A549 (cell line): Measurements from ENCODE around the gene PCARE. TPM values are rescaled to one million over a fixed set of nuclear protein-coding genes. Genes with fewer than 3 reads are reported as not detected.

Experiments
- ATAC-seq, 2 experiments: fragments of 200-7000 bp in 1 of 2; fragments of >200 bp in 1 of 2; cut with Nextera tagmentation in 1 of 2; cut with Tn5 transposase in 1 of 2; 3 replicates each; pipeline versions ENCODE4 v1.8.0 to v1.9.1; 2018 to 2020; ENCODE audit warnings: mild to moderate bottlenecking in 1 of 2, moderate library complexity in 1 of 2
- CTCF ChIA-PET: fragments of 300-600 bp; sonication (Branson Sonifier 250); formaldehyde crosslinking; extraction: SDS; loops from one replicate; lab custom pipeline; 2021; ENCODE audit warnings: antibody characterized with exemption, inconsistent platforms; lab: Yijun Ruan, JAX
- POLR2A ChIA-PET: fragments of 350-600 bp; formaldehyde crosslinking; extraction: SDS; loops from one replicate; lab custom pipeline; 2021; ENCODE audit warnings: antibody characterized with exemption, inconsistent platforms; lab: Yijun Ruan, JAX
- DNase-seq, 2 experiments: peaks; one replicate each; pipeline versions ENCODE4 v3.0.0 to v3.0.0-alpha.2; 2011 to 2016; ENCODE audit warnings: low read depth in 1 of 2, low spot score in 1 of 2
- FAIRE-seq: peaks from 2 replicates; lab custom pipeline; 2011; peaks lifted over from hg19 to GRCh38; lab: Jason Lieb, UNC
- H3K27ac ChIP-seq, 2 experiments: fragments of >200 bp; sonication (Bioruptor Twin); formaldehyde crosslinking; 3 replicates each; pipeline ENCODE4 v1.5.1; 2016 to 2017
- H3K4me1 ChIP-seq: fragments of >200 bp; sonication (Bioruptor Twin); formaldehyde crosslinking; 3 replicates; pipeline ENCODE4 v1.6.1; 2016
- H3K4me2 ChIP-seq: fragments of >200 bp; sonication (Bioruptor Twin); formaldehyde crosslinking; 3 replicates; pipeline ENCODE4 v1.6.1; 2016
- H3K4me3 ChIP-seq: fragments of >200 bp; sonication (Bioruptor Twin); formaldehyde crosslinking; 3 replicates; pipeline ENCODE4 v1.5.1; 2016
- H3K9me3 ChIP-seq: fragments of >200 bp; sonication (Bioruptor Twin); formaldehyde crosslinking; 3 replicates; pipeline ENCODE4 v1.6.1; 2016
- CBX8 ChIP-seq: fragments of 200-600 bp; sonication (generic); IDR thresholded peaks from 2 replicates; pipeline ENCODE4 v1.6.1; 2016
- EP300 ChIP-seq, 2 experiments: fragments of >200 bp; sonication (Bioruptor Twin); formaldehyde crosslinking; IDR thresholded peaks; 2 replicates in 1 of 2; 3 replicates in 1 of 2; pipeline ENCODE4 v1.6.1; 2016 to 2017
- FOSB ChIP-seq: fragments of 250-450 bp; sonication (Bioruptor Pico); IDR thresholded peaks from 2 replicates; pipeline ENCODE4 v1.5.0; 2020; ENCODE audit warnings: mild to moderate bottlenecking, moderate library complexity
- FOSL2 ChIP-seq, 2 experiments: fragments of 450-650 bp in 1 of 2; fragments of >200 bp in 1 of 2; sonication (Bioruptor Twin) in 1 of 2; formaldehyde crosslinking; IDR thresholded peaks; 2 replicates each; pipeline versions ENCODE4 v1.5.0 to v1.6.1; 2016 to 2020; ENCODE audit warnings: mild to moderate bottlenecking in 1 of 2, moderate library complexity in 1 of 2
- HOXA7 ChIP-seq: fragments of 250-450 bp; sonication (Bioruptor Pico); IDR thresholded peaks from 2 replicates; pipeline ENCODE4 v1.5.0; 2020; ENCODE audit warnings: mild to moderate bottlenecking, moderate library complexity
- JUNB ChIP-seq: fragments of >200 bp; sonication (Bioruptor Twin); formaldehyde crosslinking; IDR thresholded peaks from 2 replicates; pipeline ENCODE4 v1.6.1; 2016
- MAZ ChIP-seq: fragments of 150-350 bp; IDR thresholded peaks from 2 replicates; pipeline ENCODE4 v1.6.1; 2014; ENCODE audit warnings: antibody characterized with exemption, low read depth, low read length, borderline replicate concordance
- PHF8 ChIP-seq: fragments of 200-600 bp; sonication (generic); IDR thresholded peaks from 2 replicates; pipeline ENCODE4 v1.6.1; 2016; ENCODE audit warnings: low read depth, mild to moderate bottlenecking, antibody characterized with exemption, moderate library complexity, borderline replicate concordance
- RAD21 ChIP-seq, 2 experiments: fragments of >200 bp in 1 of 2; sonication (Bioruptor Twin) in 1 of 2; formaldehyde crosslinking in 1 of 2; IDR thresholded peaks in 1 of 2; conservative IDR thresholded peaks in 1 of 2; 2 replicates in 1 of 2; 3 replicates in 1 of 2; pipeline ENCODE4 v1.6.1; 2012 to 2018; ENCODE audit warnings: inconsistent platforms in 1 of 2
- RFX5 ChIP-seq: fragments of 450-650 bp; IDR thresholded peaks from 2 replicates; pipeline ENCODE4 v1.7.1; 2014; ENCODE audit warnings: antibody characterized with exemption, mild to moderate bottlenecking, moderate library complexity
- TFCP2L1 ChIP-seq: fragments of 250-450 bp; sonication (Bioruptor Pico); IDR thresholded peaks from 2 replicates; pipeline ENCODE4 v1.5.0; 2021; ENCODE audit warnings: mild to moderate bottlenecking
- ZC3H11A ChIP-seq: fragments of 450-650 bp; IDR thresholded peaks from 2 replicates; pipeline ENCODE4 v1.6.1; 2014; ENCODE audit warnings: antibody characterized with exemption, mild to moderate bottlenecking
- ZSCAN20 ChIP-seq: fragments of 250-450 bp; sonication (Bioruptor Pico); IDR thresholded peaks from 2 replicates; pipeline ENCODE4 v1.8.0; 2022; ENCODE audit warnings: mild to moderate bottlenecking, moderate library complexity
- whole genome bisulfite sequencing: methylation state at CpG from one replicate; pipeline ENCODE4 v1.1.6; 2017; ENCODE audit errors: missing lambda C conversion rate; 5-methylcytosine and 5-hydroxymethylcytosine counted together
- polyA plus RNA-seq, 4 experiments: library from polyadenylated mRNA; depleted of rRNA in 3 of 4; stranded (reverse); fragments of >200 nt; fragmentation: RNase III in 1 of 4; extraction: RNeasy Plus Mini Kit Qiagen cat#74134 plus additional on column Dnase treatment in 1 of 4; gene quantifications; 2 replicates in 3 of 4; 3 replicates in 1 of 4; pipeline ENCODE4 v1.2.3, GENCODE V29; 2011 to 2017
- TF ChIP-seq, protein P1 (sequence below): fragments of 150-350 bp; IDR thresholded peaks from 2 replicates; pipeline ENCODE4 v1.6.1; 2014; ENCODE audit warnings: low read depth, mild to moderate bottlenecking, low read length
- TF ChIP-seq, protein P2 (sequence below): IDR thresholded peaks from 2 replicates; pipeline ENCODE4 v1.6.1; 2012
- TF ChIP-seq, protein P3 (sequence below): fragments of >200 bp; sonication (Bioruptor Twin); formaldehyde crosslinking; IDR thresholded peaks from 2 replicates; pipeline ENCODE4 v1.6.1; 2016
- TF ChIP-seq, protein P4 (sequence below): fragments of >200 bp; sonication (Bioruptor Twin); formaldehyde crosslinking; IDR thresholded peaks from 3 replicates; pipeline ENCODE4 v1.6.1; 2016
- TF ChIP-seq, protein P5 (sequence below): fragments of 450-650 bp; IDR thresholded peaks from 2 replicates; pipeline ENCODE4 v1.6.1; 2014; ENCODE audit warnings: antibody characterized with exemption

Gene PCARE
- polyA plus RNA-seq, 2 of the 4 experiments (the other 2 are of a cell fraction), result not detected

DNA sequence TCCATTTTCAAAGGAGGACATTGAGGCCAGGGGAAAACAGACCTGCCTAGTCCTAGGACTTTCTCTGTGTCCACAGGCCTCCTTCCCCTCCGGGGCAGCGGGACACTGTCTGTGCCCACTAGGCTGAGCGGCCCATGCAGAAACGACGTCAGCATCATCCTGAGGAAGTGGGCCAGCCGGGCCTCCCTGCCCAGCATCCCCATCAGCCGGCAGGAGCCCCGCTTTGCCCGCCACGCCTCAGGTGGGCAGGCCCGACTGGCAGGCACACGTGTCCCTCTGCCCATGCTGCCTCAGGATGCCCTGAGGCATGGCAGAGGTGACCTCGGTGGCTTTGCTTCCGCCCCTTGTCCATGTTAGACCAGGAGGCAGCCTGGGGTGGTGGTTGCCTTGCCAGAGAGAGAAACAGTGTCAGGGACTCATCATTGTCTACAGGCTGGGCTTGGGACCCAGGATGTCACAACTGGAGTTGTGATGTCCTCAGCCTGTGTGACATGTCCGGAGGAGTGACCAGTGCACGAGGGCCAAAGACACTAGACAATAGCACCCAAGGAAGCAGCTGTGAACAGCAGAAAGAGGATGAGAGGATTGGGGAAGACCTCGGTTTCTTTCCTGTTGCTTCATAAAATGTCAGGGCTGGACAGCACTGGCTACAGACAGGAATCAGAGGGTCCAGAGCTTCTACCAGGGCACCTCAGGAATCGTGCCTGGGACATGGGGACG lies 56.4 kb downstream of the PCARE start:
- DNase-seq, result no peak
- POLR2A ChIA-PET, result no interaction called here
- 83% methylated on average over 19 of the region's 19 CpGs for WGBS
- Histone ChIP-seq H3K4me1 (no peaks in the 10 kb centered on the region), H3K9me3 (no peaks in the 10 kb centered on the region), H3K4me2 (no peak overlapping the region), H3K27ac (no peak overlapping the region), H3K4me3 (no peak overlapping the region)
- CTCF ChIA-PET, result interaction anchor here (0.6 to 2.5 kb wide), 4 partner anchors 11 to 458 kb away, joined by 3 to 7 read pairs (median 4); no protein-coding TSS in a partner anchor
- no peak for ATAC-seq
- TF ChIP-seq ZSCAN20 (no peak), FOSL2 (IDR thresholded peaks at IDR 0.05) (no peak), FOSL2 (CRISPR knock-in tag; IDR thresholded peaks at IDR 0.05) (no peak), JUNB (no peak), HOXA7 (CRISPR knock-in tag) (no peak), TFCP2L1 (no peak), ZC3H11A (no peak), CBX8 (no peak), EP300 (IDR thresholded peaks at IDR 0.05) (no peak), PHF8 (no peak), RFX5 (no peak), FOSB (CRISPR knock-in tag) (no peak), RAD21 (conservative IDR thresholded peaks at IDR 0.05 in 1 of 2, IDR thresholded peaks at IDR 0.05 in 1 of 2) (no peak)
- TF ChIP-seq, protein P1, sequence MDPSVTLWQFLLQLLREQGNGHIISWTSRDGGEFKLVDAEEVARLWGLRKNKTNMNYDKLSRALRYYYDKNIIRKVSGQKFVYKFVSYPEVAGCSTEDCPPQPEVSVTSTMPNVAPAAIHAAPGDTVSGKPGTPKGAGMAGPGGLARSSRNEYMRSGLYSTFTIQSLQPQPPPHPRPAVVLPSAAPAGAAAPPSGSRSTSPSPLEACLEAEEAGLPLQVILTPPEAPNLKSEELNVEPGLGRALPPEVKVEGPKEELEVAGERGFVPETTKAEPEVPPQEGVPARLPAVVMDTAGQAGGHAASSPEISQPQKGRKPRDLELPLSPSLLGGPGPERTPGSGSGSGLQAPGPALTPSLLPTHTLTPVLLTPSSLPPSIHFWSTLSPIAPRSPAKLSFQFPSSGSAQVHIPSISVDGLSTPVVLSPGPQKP, result no peak
- TF ChIP-seq, protein P2, sequence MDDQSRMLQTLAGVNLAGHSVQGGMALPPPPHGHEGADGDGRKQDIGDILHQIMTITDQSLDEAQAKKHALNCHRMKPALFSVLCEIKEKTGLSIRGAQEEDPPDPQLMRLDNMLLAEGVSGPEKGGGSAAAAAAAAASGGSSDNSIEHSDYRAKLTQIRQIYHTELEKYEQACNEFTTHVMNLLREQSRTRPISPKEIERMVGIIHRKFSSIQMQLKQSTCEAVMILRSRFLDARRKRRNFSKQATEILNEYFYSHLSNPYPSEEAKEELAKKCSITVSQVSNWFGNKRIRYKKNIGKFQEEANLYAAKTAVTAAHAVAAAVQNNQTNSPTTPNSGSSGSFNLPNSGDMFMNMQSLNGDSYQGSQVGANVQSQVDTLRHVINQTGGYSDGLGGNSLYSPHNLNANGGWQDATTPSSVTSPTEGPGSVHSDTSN, result no peak
- TF ChIP-seq, protein P3, sequence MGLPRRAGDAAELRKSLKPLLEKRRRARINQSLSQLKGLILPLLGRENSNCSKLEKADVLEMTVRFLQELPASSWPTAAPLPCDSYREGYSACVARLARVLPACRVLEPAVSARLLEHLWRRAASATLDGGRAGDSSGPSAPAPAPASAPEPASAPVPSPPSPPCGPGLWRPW, result no peak
- TF ChIP-seq, protein P4, sequence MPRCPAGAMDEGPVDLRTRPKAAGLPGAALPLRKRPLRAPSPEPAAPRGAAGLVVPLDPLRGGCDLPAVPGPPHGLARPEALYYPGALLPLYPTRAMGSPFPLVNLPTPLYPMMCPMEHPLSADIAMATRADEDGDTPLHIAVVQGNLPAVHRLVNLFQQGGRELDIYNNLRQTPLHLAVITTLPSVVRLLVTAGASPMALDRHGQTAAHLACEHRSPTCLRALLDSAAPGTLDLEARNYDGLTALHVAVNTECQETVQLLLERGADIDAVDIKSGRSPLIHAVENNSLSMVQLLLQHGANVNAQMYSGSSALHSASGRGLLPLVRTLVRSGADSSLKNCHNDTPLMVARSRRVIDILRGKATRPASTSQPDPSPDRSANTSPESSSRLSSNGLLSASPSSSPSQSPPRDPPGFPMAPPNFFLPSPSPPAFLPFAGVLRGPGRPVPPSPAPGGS, result no peak
- no peak for FAIRE-seq

DNA sequence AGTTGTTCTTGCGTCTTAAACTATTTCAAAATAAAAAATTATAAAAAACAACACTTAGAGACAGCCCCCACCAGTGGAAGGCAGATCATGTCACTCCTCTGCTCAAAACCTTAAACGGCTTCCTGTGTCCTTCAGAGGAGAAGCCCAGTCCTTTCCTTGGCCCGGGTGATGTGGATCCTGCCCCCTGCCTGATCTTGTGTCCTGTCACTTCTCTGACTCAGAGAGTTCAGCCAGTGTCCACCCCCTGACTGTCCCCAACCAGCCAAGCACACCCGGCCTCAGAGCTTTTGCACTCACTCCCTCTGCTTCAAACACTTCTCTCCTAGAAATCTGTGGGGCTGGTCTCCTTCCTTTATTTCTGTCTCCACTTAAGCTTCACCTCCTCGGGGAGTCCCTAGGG lies 57.8 kb downstream of the PCARE start:
- ChIA-PET POLR2A (no interaction called here), CTCF (interaction anchor here (0.6 to 2.5 kb wide), 4 partner anchors 12 to 1010 kb away, joined by 3 to 7 read pairs (median 4); no protein-coding TSS in a partner anchor)
- Histone ChIP-seq H3K4me3 (no peak overlapping the region), H3K9me3 (no peaks in the 10 kb centered on the region), H3K27ac (no peak overlapping the region), H3K4me1 (no peaks in the 10 kb centered on the region), H3K4me2 (no peak overlapping the region)
- WGBS, result 50% methylated on average over 5 of the region's 5 CpGs
- ATAC-seq, result no peak
- TF ChIP-seq ZSCAN20 (no peak), RAD21 (conservative IDR thresholded peaks at IDR 0.05 in 1 of 2, IDR thresholded peaks at IDR 0.05 in 1 of 2) (no peak), ZC3H11A (no peak), CBX8 (no peak), MAZ (no peak), EP300 (IDR thresholded peaks at IDR 0.05) (no peak)
- TF ChIP-seq, protein P5, sequence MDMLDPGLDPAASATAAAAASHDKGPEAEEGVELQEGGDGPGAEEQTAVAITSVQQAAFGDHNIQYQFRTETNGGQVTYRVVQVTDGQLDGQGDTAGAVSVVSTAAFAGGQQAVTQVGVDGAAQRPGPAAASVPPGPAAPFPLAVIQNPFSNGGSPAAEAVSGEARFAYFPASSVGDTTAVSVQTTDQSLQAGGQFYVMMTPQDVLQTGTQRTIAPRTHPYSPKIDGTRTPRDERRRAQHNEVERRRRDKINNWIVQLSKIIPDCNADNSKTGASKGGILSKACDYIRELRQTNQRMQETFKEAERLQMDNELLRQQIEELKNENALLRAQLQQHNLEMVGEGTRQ, result no peak
- TF ChIP-seq, protein P1, result no peak
- no peak for FAIRE-seq
- DNase-seq, result no peak
